NCI-H1048 (cell line): Measurements from ENCODE around the gene SPDEF.

Experiments used
- DNase-seq: peaks from one replicate; lab custom pipeline; 2025; lab: John Stamatoyannopoulos, UW

SPDEF gene

GRCh38 chr6:34563513-34563870, 7.4 kb upstream of the SPDEF start:
- no peak for DNase-seq

GRCh38 chr6:34562861-34563512, 6.9 kb upstream of the SPDEF start:
- no peak for DNase-seq

GRCh38 chr6:34562350-34562749, 6.2 kb upstream of the SPDEF start:
- DNase-seq, result no peak

GRCh38 chr6:34561227-34561530, 5.0 kb upstream of the SPDEF start:
- no peak for DNase-seq

DNA sequence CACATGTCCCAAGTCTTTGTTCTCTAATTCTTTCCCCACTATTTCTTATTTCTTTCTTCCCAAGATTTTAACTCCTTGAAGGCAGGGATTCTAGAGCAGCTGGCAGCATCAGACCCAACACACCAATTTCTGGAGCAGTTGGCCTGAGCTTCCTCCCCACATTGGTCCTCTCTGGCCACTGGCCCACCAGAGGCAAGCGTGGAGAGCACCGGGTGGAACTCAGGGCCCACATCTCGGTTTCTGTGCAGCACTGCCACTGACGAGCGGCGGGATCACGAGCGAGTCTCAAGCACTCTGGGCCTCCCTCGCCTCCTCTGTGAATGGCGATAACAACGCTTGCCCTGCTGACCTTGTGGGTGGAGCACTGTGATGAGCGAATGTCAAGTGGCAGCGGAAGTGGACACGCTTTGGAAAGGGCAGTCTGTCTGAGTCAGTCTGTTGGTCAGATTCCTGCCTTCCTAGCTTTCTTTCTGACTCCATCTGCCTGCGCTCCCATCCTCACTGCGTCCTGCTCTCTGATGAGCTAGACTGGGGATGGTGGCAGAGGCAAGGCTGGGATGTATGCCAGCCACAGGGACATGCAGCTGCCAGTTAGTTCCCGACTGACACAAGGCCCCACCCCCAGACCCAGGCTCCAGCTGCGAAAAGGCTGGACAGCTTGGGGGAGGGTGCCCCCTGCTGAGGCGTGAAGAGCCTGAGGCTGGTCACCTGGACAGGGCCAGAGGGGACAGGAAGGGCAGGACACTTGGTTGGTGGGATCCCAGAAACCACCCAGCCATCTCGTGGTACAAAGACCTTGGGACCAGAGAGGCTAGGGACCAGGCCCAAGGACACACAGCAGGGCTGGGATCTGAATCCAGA, 4.5 kb upstream of the SPDEF start:
- no peak for DNase-seq

DNA sequence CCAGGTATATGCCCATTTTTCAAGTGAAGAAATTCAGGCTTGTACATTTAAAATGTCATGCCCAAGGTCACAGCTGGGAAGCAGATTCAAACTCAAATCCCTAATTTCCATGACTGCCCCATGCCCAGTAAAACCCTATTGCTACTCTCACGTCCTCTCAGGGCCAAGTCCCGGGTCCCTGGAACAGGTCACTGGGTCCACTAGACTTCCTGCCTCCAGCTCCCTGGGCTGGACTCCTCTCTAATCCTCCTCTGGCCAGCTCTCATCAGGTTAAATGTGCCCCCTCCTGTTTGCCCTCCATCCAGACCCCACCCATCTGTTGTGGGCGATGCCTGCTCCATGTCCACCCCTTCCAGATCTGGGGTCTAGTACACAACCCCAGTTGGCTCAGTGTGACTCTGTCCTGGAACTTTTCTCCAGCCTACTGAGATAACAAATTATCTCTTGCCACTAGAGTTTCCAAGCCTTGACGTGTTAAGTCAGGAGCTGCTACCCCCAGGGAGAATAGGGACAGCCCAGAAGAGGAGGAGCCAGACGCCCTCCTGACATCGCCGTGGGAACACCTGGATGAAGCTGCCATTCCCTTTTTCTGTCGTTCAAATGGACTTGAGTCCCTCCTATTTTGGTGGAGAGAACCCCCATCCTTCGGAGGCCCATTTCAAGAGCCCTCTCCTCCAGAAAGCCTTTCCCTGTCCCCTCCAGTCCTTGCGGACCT, 3.7 kb upstream of the SPDEF start:
- no peak for DNase-seq

DNA sequence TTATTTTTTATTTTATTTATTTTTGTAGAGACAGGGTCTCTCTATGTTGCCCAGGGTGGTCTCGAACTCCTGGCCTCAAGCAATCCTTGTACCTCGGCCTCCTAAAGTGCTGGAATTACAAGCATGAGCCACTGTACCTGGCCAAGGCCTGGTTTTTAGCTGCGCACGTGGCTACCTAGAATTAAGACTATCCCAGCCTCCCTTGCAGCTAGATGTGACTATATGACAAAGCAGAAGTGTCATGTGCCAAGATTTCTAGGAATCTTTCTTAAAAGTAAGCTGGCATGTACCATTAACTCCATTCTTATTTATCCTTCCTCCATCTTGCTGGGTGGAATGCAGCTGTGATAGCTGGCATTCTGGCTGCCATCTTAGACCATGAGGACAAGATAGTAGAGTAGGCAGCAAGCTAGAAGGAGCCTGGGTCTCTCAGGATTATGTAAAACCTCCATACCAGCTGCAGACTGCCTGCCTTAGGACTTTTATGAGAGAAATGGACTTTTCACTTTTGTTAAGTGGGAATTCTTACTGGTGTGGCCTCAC, 2.1 kb upstream of the SPDEF start:
- DNase-seq, result no peak

GRCh38 chr6:34557228-34557627, 1.1 kb upstream of the SPDEF start:
- DNase-seq, result no peak

DNA sequence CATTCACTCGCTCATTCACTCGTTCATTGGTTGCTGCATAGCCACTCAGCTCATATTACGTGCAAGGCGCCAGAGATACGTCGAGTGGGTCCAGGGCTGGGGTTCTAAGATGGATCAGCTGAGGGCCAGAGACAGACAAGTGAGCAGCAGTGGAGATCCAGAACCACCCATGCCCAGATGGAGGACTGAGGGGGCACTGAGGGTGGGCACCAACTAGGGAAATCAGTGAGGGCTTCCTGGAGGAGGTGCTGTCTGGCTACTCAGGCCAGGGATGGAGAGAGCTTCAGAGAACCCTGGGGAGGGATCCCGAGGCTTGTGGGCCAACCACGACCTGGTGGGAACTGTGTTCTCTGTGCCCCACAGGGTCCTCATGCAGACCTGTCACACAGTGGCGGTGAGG, 364 bp upstream of the SPDEF start:
- DNase-seq, result no peak

GRCh38 chr6:34555328-34555727, 801 bp downstream of the SPDEF start:
- no peak for DNase-seq

- no peak for DNase-seq
Observed at GRCh38 chr6:34555007-34555322, 1.2 kb downstream of the SPDEF start.

DNA sequence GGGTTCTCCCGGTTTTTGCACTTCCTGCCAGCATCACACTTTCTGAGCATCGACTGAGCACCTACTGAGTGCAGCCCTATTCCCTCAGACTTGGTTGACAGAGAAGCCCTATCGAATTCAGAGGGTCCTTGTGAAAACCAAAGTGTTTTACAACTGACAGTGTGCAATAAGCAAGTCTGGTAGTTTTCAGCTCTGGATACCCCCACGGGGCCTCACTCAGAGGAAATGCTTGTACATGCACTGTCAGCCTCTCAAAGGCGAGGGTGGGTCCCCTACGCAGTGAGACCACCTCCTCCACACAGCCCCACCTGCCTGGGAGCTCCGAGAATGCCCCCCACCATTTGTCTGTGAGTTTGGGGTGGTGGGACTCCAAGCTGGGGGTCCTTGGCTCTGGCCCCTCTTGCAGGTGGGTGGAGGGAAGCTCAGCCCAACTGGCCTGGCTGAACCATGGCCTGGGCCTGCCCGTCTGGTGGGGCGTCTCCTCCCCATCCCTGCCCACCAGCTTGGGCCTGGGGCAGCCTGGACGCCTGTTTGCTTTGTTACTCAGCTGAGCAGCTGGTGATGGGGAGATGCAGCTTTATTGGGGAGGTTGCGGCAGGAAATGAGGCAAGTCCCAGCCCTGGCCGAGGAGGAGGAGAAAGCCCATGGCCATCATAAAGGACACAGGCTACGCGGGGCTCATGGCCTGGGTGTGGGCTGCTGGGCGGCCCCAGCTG, 1.7 kb downstream of the SPDEF start:
- no peak for DNase-seq

- DNase-seq, result no peak
Observed at GRCh38 chr6:34553750-34554149, 2.4 kb downstream of the SPDEF start.

DNA sequence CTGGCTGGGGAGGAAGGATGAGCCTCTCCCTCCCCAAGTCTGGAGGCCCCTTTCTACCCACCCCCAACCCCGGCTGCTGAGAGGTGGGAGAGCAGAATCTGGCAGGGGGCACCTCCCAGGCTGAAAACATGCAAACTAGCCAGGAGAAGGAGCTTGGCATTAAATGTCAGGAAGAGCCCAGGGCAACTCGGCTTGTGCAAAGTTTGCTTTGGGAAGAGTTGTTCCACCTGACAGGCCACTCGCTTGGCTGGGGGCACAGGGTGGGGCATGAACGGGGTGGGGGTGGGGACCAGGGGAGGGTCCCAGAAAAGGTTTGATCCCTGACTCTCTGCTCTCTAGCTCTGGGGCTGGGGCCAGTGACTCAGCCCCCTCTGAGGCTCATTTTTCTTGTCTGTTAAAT, 3.0 kb downstream of the SPDEF start:
- DNase-seq, result no peak

GRCh38 chr6:34552620-34553019, 3.5 kb downstream of the SPDEF start:
- DNase-seq, result no peak

GRCh38 chr6:34551720-34552119, 4.4 kb downstream of the SPDEF start:
- DNase-seq, result no peak

- no peak for DNase-seq
Observed at GRCh38 chr6:34549804-34550202, 6.3 kb downstream of the SPDEF start.

DNA sequence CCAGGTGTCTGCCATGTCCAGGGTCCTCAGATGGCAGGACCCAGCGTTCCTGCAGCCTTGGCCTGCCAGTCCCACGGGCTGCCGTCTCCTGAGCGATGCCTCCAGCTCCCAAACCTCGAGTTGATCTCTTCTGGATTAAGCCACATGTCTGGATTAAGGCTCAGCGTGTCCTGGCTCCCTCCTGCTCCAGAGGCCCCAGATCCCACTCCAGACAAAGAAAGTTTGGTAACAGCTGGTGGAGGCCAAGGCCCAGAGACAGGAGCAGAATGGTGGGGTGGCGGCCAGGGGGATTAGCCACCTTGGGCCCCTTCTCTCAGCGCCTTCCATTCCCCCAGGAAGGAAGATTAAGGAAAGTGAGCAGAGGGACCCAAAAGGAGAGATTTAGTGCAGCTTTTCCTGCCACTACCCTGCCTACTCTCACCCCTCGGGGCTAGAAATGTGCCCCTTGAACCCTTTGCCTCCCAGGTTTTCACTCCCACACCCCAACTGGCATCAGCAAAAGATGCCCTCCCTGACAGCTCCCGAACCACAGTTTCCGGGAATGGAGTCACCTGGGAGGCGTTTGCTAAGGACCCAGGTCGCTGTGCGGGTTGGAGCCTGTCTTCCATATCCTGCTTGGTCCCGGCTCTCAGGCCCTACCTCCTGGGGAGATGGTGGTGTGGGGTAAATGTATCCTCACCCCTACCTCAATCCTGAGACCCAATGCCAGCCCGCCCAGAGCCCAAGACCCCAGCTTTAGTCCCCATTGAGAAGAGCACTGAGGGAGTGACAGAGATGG, 6.9 kb downstream of the SPDEF start:
- no peak for DNase-seq

DNA sequence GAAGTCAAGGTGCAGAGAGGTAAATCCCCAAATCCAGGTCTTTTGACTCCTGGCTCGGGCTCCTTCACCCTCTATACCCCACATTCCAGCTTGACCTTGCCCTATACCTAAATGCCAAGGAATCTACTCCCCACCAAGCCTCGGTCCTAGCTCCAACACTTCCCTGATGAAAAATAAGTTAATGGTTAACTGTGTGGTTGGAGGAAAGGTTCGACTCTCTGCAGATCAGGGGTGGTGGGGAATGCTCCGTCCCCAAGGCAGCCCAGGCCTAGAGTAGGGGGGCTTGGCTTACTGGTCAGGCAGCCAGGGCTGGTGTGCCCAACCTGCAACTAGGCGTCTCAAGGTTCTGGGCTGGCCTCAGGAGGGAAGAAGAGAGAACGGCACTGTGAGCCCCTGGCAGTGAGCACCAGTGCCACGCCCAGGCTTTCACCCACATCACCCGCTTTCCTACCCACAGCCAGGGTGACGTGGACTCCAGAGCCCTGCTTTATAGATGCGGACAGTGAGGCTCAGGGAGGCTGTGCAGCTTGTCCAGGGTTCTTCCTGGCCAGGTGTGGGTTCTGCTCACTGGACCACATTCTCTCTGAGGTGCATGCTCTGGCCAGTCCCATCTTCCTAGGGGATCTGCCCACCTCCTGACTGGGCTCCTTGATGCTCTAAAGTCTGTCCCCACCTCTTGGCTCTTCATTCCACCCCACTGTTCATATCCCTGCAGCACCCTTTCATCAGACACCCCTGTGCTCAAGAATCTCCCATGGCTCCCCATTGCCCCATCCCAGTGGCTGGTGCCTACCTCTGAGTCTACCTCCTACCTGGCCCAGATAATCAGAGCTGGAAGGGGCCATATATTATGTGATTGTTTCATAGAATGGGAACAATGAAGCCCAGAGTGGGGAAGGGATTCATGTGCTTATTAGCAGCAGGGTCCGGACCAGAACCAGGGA, 8.2 kb downstream of the SPDEF start:
- no peak for DNase-seq

- DNase-seq, result no peak
Observed at GRCh38 chr6:34546551-34547321, 9.4 kb downstream of the SPDEF start.
